ENCODE data around the gene ATP2A3.

The ATP2A3 gene

DNA sequence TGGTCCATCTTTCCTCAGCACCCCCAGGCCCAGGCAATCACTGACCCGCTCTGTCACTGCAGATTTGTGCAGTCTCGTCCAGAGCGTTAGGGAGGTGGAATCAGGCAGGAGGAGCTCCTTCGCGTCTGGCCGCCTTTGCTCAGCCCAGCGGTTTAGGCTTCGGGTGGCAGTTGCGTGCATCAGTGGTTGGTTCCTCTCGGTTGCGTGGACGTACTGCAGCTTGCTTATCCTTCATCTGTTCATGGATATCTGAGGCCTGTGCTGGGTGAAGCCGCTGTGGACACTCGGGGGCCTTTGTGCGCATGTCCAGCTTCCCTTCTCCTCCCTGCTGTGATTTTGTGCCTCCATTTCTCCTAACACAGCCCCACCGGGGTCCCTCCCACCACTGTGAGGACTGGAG, 43.2 kb downstream of the ATP2A3 start:
- no peak for TF ChIP-seq CTCF (IDR thresholded peaks at IDR 0.05; ENCODE audit: borderline replicate concordance, control extremely low read depth, extremely low read depth, insufficient read depth, missing control alignments)
- in situ Hi-C loops (cut with MboI; ENCODE audit: low sequenced_read_pairs, unreplicated experiment): no loop called here
- no peak for DNase-seq (ENCODE audit: low spot score)

DNA sequence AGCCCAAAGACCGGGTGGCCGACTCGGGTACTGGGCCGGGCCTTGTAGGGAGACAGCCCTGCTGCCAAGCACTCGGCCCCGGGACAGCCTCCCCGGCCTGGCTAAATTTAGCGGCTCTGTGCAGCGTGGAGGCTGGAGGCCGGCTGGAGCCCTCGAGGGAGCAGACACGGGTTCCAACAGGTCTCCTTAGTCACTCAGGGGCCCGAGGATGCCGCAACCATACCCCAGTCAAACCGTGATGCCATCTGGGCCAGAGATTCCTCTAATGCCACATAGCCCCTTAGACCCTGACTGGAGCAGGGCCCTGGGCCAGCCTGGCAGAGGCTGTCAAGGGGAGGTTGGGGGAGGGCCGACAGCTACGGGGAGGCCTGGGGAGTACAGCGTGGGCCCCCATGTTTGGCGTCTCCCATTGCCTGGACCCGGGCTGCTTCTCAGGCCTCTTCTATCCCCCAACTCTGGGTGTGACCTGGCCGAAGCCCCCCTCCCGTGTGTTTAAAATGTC, 45.1 kb downstream of the ATP2A3 start:
- in situ Hi-C loops (cut with MboI; ENCODE audit: low sequenced_read_pairs, unreplicated experiment): no loop called here
- DNase-seq (ENCODE audit: low spot score): no peak
- no peak for TF ChIP-seq CTCF (IDR thresholded peaks at IDR 0.05; ENCODE audit: borderline replicate concordance, control extremely low read depth, extremely low read depth, insufficient read depth, missing control alignments)

- in situ Hi-C loops (cut with MboI; ENCODE audit: low sequenced_read_pairs, unreplicated experiment): no loop called here
Observed at GRCh38 chr17:3918372-3919122, 45.7 kb downstream of the ATP2A3 start.

DNA sequence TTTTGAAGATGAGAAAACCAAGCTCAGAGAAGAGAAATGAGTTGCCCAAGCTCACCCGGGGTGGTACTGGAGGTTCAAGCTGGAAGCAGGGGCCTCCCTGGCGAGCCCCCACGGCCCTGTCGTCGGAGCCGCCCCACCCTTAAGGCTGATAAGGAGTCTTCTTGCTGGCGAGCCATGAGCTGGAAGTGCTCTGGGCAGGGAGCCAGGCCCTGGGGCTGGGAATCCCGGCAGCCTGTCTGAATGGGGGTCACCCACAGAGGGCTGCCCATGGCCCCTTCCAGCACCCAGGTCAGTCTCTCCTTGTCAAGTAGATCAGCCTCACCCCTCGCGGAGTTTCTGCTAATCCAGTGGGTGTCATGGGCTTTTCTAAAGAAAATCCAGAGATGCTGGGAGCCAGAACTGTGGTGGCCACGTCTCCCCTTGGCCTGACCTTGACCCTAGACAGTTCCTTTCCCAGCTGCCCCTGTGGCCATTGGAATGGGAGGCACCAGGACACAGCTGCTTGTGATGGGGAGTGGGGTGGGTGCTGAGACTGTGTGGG, 46.8 kb downstream of the ATP2A3 start:
- no peak for TF ChIP-seq CTCF (IDR thresholded peaks at IDR 0.05; ENCODE audit: borderline replicate concordance, control extremely low read depth, extremely low read depth, insufficient read depth, missing control alignments)
- DNase-seq (ENCODE audit: low spot score): no peak
- in situ Hi-C loops (cut with MboI; ENCODE audit: low sequenced_read_pairs, unreplicated experiment): no loop called here

More at GRCh38 chr17:3918372-3919122, 45.7 kb downstream of the ATP2A3 start:
- no peak for DNase-seq (ENCODE audit: low spot score)
- no peak for TF ChIP-seq CTCF (IDR thresholded peaks at IDR 0.05; ENCODE audit: borderline replicate concordance, control extremely low read depth, extremely low read depth, insufficient read depth, missing control alignments)

DNA sequence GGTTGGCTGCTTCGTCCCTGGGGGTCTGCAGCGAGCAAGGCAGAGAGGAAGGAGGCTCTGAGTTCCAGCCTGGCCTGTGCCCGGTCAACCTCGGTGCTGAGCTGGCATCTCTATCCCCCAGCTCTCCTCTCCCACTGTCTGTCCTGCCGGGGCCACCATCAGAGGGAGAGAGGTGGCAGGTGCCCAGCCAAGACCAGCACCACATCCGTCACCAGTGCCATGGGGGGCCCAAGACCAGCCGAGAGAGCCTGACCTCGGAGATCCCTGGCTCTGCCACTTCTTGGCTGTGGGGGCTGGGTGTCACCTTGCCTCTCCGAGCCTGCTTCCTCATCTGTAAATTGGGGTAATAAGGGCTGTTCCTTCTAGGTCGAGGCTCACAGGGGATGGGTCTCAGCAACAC, 47.4 kb downstream of the ATP2A3 start:
- TF ChIP-seq CTCF (IDR thresholded peaks at IDR 0.05; ENCODE audit: borderline replicate concordance, control extremely low read depth, extremely low read depth, insufficient read depth, missing control alignments): no peak
- no peak for DNase-seq (ENCODE audit: low spot score)
- in situ Hi-C loops (cut with MboI; ENCODE audit: low sequenced_read_pairs, unreplicated experiment): no loop called here

DNA sequence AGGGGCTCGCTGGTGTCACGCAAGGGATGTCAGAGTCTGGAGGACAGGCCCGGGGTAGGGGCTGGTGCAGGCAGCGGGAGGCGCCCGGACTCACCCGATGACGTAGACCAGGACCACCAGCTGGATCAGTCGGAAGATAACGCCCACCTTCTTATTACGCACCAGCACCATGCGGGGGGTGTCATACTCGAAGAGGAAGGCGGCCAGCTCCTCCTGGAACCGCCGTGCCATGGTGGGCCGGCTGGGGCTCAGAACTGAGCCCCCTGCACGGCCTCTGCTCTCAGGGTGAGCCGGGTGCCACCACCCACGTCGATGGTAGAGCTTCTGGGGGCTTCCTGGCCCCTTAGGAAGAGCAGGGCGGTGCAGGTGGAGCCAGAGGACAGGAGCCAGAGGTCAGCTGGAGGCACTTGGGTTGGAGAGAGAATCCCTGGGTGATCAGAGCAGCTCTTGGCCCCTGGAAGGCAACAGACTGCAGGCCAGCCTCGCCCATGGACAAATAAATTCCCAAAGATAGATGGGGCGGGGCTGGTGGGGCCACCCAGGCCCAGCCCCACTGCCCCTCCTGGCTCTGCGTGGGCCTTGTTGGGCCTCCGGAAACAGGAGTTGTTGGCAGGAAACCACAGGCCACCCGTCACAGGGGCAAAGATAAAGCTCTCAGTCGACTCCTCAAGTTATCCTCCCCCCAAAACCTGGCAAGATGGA, 48.1 kb downstream of the ATP2A3 start, which contains the start of gene P2RX1:
P2RX1 (minus strand) TSS at position 471 of the 702 bp plus-strand sequence; CDS start at position 231, 240 bp downstream.
- DNase-seq (ENCODE audit: low spot score): no peak
- no peak for TF ChIP-seq CTCF (IDR thresholded peaks at IDR 0.05; ENCODE audit: borderline replicate concordance, control extremely low read depth, extremely low read depth, insufficient read depth, missing control alignments)
- in situ Hi-C loops (cut with MboI; ENCODE audit: low sequenced_read_pairs, unreplicated experiment): no loop called here

Data from GM13976 (cell line).